Measurements from ENCODE around the gene AGAP2. TPM values are rescaled to one million over a fixed set of nuclear protein-coding genes. Genes with fewer than 3 reads are reported as not detected.

Gene AGAP2
- total and polyA plus RNA-seq, 8 donors, result 0.31 to 5.8 (median 0.54) TPM

- peaks cover 0 to 49% of the 10 kb centered on the region in 2 donors for H3K36me3 ChIP-seq
- H3K9me3 ChIP-seq, result no peaks in the 10 kb centered on the region
- ATAC-seq (no peak), DNase-seq (no peak)
- H3K27ac ChIP-seq, result peak overlapping the region in 1 of 2 donors; percentile 85
- no peak for TF ChIP-seq CTCF (IDR thresholded peaks at IDR 0.05)
- H3K27me3 ChIP-seq, result peaks cover 0 to 12% of the 10 kb centered on the region in 2 donors
- H3K4me3 ChIP-seq, result peak overlapping the region; percentile 67 to 75
- intact Hi-C loops (cut with DNase I), result no loop called here
- peaks cover 10 to 50% of the 10 kb centered on the region in 2 donors for H3K4me1 ChIP-seq
Observed at GRCh38 chr12:57750561-57751431, 12.3 kb upstream of the AGAP2 start.

- Histone ChIP-seq H3K4me3 (no peak overlapping the region), H3K4me1 (peaks cover 10 to 49% of the 10 kb centered on the region in 2 donors), H3K36me3 (peaks cover 0 to 49% of the 10 kb centered on the region in 2 donors), H3K9me3 (no peaks in the 10 kb centered on the region), H3K27ac (no peak overlapping the region), H3K27me3 (peaks cover 0 to 3% of the 10 kb centered on the region in 2 donors)
- no peak for TF ChIP-seq CTCF (IDR thresholded peaks at IDR 0.05)
- ATAC-seq (no peak), DNase-seq (no peak)
- intact Hi-C loops (cut with DNase I), result no loop called here
Observed at GRCh38 chr12:57749061-57749460, 10.5 kb upstream of the AGAP2 start.

- DNase-seq, result no peak
- no peak for ATAC-seq
- peaks cover 0 to 49% of the 10 kb centered on the region in 2 donors for H3K36me3 ChIP-seq
- peak overlapping the region; percentile 63 to 65 for H3K4me3 ChIP-seq
- intact Hi-C loops (cut with DNase I), result no loop called here
- peaks cover 1 to 40% of the 10 kb centered on the region in 2 donors for H3K4me1 ChIP-seq
- peaks cover 0 to 10% of the 10 kb centered on the region in 2 donors for H3K27me3 ChIP-seq
- H3K27ac ChIP-seq, result no peak overlapping the region
- no peak for TF ChIP-seq CTCF (IDR thresholded peaks at IDR 0.05)
- H3K9me3 ChIP-seq, result no peaks in the 10 kb centered on the region
Observed at GRCh38 chr12:57746025-57746424, 7.5 kb upstream of the AGAP2 start.

- DNase-seq, result no peak
- Histone ChIP-seq H3K27me3 (peaks cover 0 to 13% of the 10 kb centered on the region in 2 donors), H3K27ac (peak overlapping the region; percentile 91 to 92), H3K4me3 (peak overlapping the region; percentile 63 to 65), H3K9me3 (no peaks in the 10 kb centered on the region), H3K36me3 (peaks cover 0 to 45% of the 10 kb centered on the region in 2 donors), H3K4me1 (peaks cover 0 to 41% of the 10 kb centered on the region in 2 donors)
- TF ChIP-seq CTCF (IDR thresholded peaks at IDR 0.05), result no peak
- peak; percentile 2 for ATAC-seq
- intact Hi-C loops (cut with DNase I), result no loop called here
Observed at GRCh38 chr12:57745485-57745881, 6.9 kb upstream of the AGAP2 start.

- Histone ChIP-seq H3K4me3 (peak within 1 kb of the TSS; percentile 63 to 65), H3K36me3 (peaks cover 0 to 40% of the 10 kb centered on the region in 2 donors), H3K27me3 (peaks cover under 1 to 17% of the 10 kb centered on the region in 2 donors), H3K4me1 (peaks cover 0 to 40% of the 10 kb centered on the region in 2 donors), H3K9me3 (no peaks in the 10 kb centered on the region), H3K27ac (peak within 1 kb of the TSS; percentile 91 to 92)
- intact Hi-C loops (cut with DNase I), result no loop called here
- peak; percentile 94 to 99 (median 97) for DNase-seq
- peak; percentile 96 for ATAC-seq
- peak in 1 of 2 donors; percentile 30 for TF ChIP-seq CTCF (IDR thresholded peaks at IDR 0.05)
Observed at GRCh38 chr12:57744777-57745484, 6.4 kb upstream of the AGAP2 start, which contains the start of gene TSPAN31. TSS of gene TSPAN31 (plus strand) at chr12:57745039. CDS start at chr12:57745155, 116 bp downstream.

Data from left lung (tissue), 10 donors.